T-cell (primary cell): ENCODE results near the gene PKD2L2. TPM values are rescaled to one million over a fixed set of nuclear protein-coding genes. Genes with fewer than 3 reads are reported as not detected.

ENCODE experiments used
- ATAC-seq, 4 experiments: fragments of 200-7000 bp in 3 of 4; fragments of 150-1000 bp in 1 of 4; cut with Tn5 transposase; replicated peaks in 1 of 4; 1 replicate in 3 of 4; 2 replicates in 1 of 4; pipeline ENCODE4 v1.10.0; 2021; ENCODE audit warnings: moderate library complexity in 3 of 4, mild to moderate bottlenecking in 2 of 4, moderate number of reproducible peaks in 1 of 4
- CTCF ChIA-PET, 2 donors: fragments of 300-600 bp; sonication (Branson Sonifier 250); formaldehyde crosslinking; loops; one replicate each; lab custom pipeline; 2022; ENCODE audit warnings: antibody characterized with exemption in 2 of 2; lab: Charles Lee
- POLR2A ChIA-PET, 2 donors: fragments of 300-600 bp; sonication (Branson Sonifier 250); formaldehyde crosslinking; loops; one replicate each; lab custom pipeline; 2022; ENCODE audit warnings: antibody characterized with exemption in 2 of 2; lab: Charles Lee
- DNase-seq, 35 experiments: peaks; one replicate each; pipeline versions ENCODE4 v3.0.0 to v3.0.0-alpha.2; 2013 to 2023
- H3K27ac ChIP-seq: one replicate; pipeline ENCODE4 v1.5.1; 2013; ENCODE audit warnings: low read length
- H3K27me3 ChIP-seq, 2 experiments: replicated peaks in 1 of 2; 1 replicate in 1 of 2; 2 replicates in 1 of 2; pipeline versions ENCODE4 v1.6.1 to v1.7.0; 2013; ENCODE audit warnings: low read length in 1 of 2, mixed read lengths in 1 of 2; ENCODE audit not compliant: control insufficient read depth in 2 of 2, insufficient read depth in 2 of 2; ENCODE audit errors: extremely low read depth in 1 of 2
- H3K36me3 ChIP-seq, 2 donors: 1 replicate in 1 of 2; 2 replicates in 1 of 2; pipeline versions ENCODE4 v1.6.1 to v1.7.0; 2013; ENCODE audit warnings: low read length in 1 of 2; ENCODE audit not compliant: control insufficient read depth in 2 of 2, insufficient read depth in 1 of 2; ENCODE audit errors: extremely low read depth in 1 of 2
- H3K4me1 ChIP-seq, 2 experiments: 1 replicate in 1 of 2; 2 replicates in 1 of 2; pipeline versions ENCODE4 v1.6.1 to v1.7.0; 2013; ENCODE audit warnings: low read length in 2 of 2, mixed read lengths in 1 of 2; ENCODE audit not compliant: insufficient read depth in 2 of 2, control insufficient read depth in 1 of 2; ENCODE audit errors: extremely low read depth in 1 of 2
- H3K4me3 ChIP-seq, 2 donors: 1 replicate in 1 of 2; 2 replicates in 1 of 2; pipeline versions ENCODE4 v1.5.1 to v1.7.0; 2013; ENCODE audit warnings: mild to moderate bottlenecking in 2 of 2, low read length in 1 of 2, moderate library complexity in 1 of 2; ENCODE audit not compliant: control insufficient read depth in 1 of 2; ENCODE audit errors: extremely low read depth in 1 of 2
- H3K9me3 ChIP-seq: 2 replicates; pipeline ENCODE4 v1.7.0; 2013
- H3K27ac Mint-ChIP-seq, 2 donors: one replicate each; pipeline ENCODE4 v1.8.0; 2020 to 2021; ENCODE audit warnings: mild to moderate bottlenecking in 2 of 2, mixed read lengths in 2 of 2
- H3K27me3 Mint-ChIP-seq, 2 donors: one replicate each; pipeline ENCODE4 v1.8.0; 2021 to 2022; ENCODE audit warnings: mixed read lengths in 2 of 2
- H3K36me3 Mint-ChIP-seq: one replicate; pipeline ENCODE4 v1.8.0; 2021; ENCODE audit warnings: mixed read lengths
- H3K4me1 Mint-ChIP-seq, 3 donors: one replicate each; pipeline ENCODE4 v1.8.0; 2020 to 2022; ENCODE audit warnings: mixed read lengths in 3 of 3, mild to moderate bottlenecking in 1 of 3
- H3K4me3 Mint-ChIP-seq, 3 donors: one replicate each; pipeline ENCODE4 v1.8.0; 2020 to 2022; ENCODE audit warnings: mild to moderate bottlenecking in 3 of 3, mixed read lengths in 3 of 3, moderate library complexity in 3 of 3
- H3K9me3 Mint-ChIP-seq, 3 donors: one replicate each; pipeline ENCODE4 v1.8.0; 2020 to 2022; ENCODE audit warnings: mixed read lengths in 3 of 3
- WGBS: methylation state at CpG from one replicate; pipeline ENCODE4 v1.1.5; 2013; ENCODE audit warnings: missing lambda C conversion rate; ENCODE audit not compliant: insufficient coverage; 5-methylcytosine and 5-hydroxymethylcytosine counted together
- total RNA-seq, 35 experiments: library from RNA in 6 of 35; stranded (reverse) in 6 of 35; fragments of 120-200 nt in 1 of 35; gene quantifications; one replicate each; pipeline versions ENCODE4 v1.2.1 to v1.2.4 and lab custom pipeline; 2013 to 2026

Gene PKD2L2
- total RNA-seq, 5 donors from 2014 or later (not counting 1 experiment from before 2014, with no cell fraction given) = not detected

GRCh38 chr5:137921931-137922330 lies 32.7 kb downstream of the PKD2L2 start:
- no peak for DNase-seq
- H3K4me3 Mint-ChIP-seq = no peak overlapping the region
- peaks cover 0 to 3% of the 10 kb centered on the region in 2 donors for H3K27me3 Mint-ChIP-seq
- H3K36me3 ChIP-seq = peaks cover 3 to 6% of the 10 kb centered on the region in 2 donors
- no peaks in the 10 kb centered on the region for H3K4me1 ChIP-seq
- WGBS = no CpG with 5 or more reads among the region's 3 CpGs
- H3K9me3 Mint-ChIP-seq = peaks cover under 1 to 6% (median 6%) of the 10 kb centered on the region in 3 donors
- H3K27ac Mint-ChIP-seq = no peak overlapping the region
- no peak overlapping the region for H3K4me3 ChIP-seq
- no peaks in the 10 kb centered on the region for H3K27me3 ChIP-seq
- peaks cover 4% of the 10 kb centered on the region for H3K36me3 Mint-ChIP-seq
- CTCF ChIA-PET = no interaction called here
- no peak overlapping the region for H3K27ac ChIP-seq
- no peaks in the 10 kb centered on the region for H3K4me1 Mint-ChIP-seq
- no peak for ATAC-seq
- no peaks in the 10 kb centered on the region for H3K9me3 ChIP-seq
- POLR2A ChIA-PET = no interaction called here

DNA sequence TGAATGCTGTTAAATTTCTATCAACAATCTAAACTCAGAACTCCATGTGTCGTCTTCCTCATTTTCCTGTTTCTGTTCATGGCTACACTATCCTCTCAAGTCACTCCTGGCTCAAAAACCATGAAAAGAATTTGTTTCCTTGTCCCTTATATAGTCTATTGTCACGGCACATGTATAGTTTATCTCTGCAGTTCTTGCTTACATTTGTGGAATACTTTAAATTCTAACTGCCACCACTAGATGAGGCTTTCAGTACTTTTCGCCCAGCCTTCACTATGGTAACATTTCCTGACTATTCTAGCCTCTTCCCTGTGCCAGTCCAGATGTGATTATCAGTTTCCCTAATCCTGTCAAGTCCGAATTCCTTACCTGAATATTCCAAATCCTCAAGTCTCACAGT lies 34.6 kb downstream of the PKD2L2 start:
- Histone ChIP-seq H3K9me3 (no peaks in the 10 kb centered on the region), H3K27me3 (no peaks in the 10 kb centered on the region), H3K36me3 (peaks cover 5 to 6% of the 10 kb centered on the region in 2 donors), H3K27ac (no peak overlapping the region), H3K4me3 (no peak overlapping the region), H3K4me1 (no peaks in the 10 kb centered on the region)
- Mint-ChIP-seq H3K4me1 (no peaks in the 10 kb centered on the region), H3K4me3 (no peak overlapping the region), H3K27me3 (no peaks in the 10 kb centered on the region), H3K36me3 (peaks cover 6% of the 10 kb centered on the region), H3K27ac (no peak overlapping the region), H3K9me3 (no peaks in the 10 kb centered on the region)
- POLR2A ChIA-PET = no interaction called here
- CTCF ChIA-PET = no interaction called here
- DNase-seq (no peak), ATAC-seq (no peak)
- 83% methylated on average over 3 of the region's 4 CpGs for WGBS

- POLR2A ChIA-PET = interaction anchor here in 1 of 2 donors (0.6 kb wide), 1 partner anchor 1257 kb away, joined by 10 read pairs; no protein-coding TSS in a partner anchor
- peaks cover 0 to 9% of the 10 kb centered on the region in 2 donors for H3K36me3 ChIP-seq
- H3K4me3 Mint-ChIP-seq = no peak overlapping the region
- H3K27ac ChIP-seq = no peak overlapping the region
- CTCF ChIA-PET = interaction anchor here in 1 of 2 donors (0.7 kb wide), 1 partner anchor 22 kb away, joined by 3 read pairs; no protein-coding TSS in a partner anchor
- no peak for DNase-seq
- peaks cover 12% of the 10 kb centered on the region for H3K36me3 Mint-ChIP-seq
- H3K4me1 ChIP-seq = no peaks in the 10 kb centered on the region
- no peaks in the 10 kb centered on the region for H3K9me3 Mint-ChIP-seq
- H3K4me1 Mint-ChIP-seq = no peaks in the 10 kb centered on the region
- no peak overlapping the region for H3K4me3 ChIP-seq
- no peaks in the 10 kb centered on the region for H3K9me3 ChIP-seq
- no peak for ATAC-seq
- no peak overlapping the region for H3K27ac Mint-ChIP-seq
- H3K27me3 Mint-ChIP-seq = no peaks in the 10 kb centered on the region
- H3K27me3 ChIP-seq = no peaks in the 10 kb centered on the region
- WGBS = no CpG with 5 or more reads among the region's 3 CpGs
Measured at GRCh38 chr5:137932800-137933199, 43.5 kb downstream of the PKD2L2 start.

- Histone ChIP-seq H3K4me1 (no peaks in the 10 kb centered on the region), H3K27me3 (no peaks in the 10 kb centered on the region), H3K27ac (no peak overlapping the region), H3K4me3 (no peak overlapping the region), H3K9me3 (no peaks in the 10 kb centered on the region), H3K36me3 (peaks cover 0 to 10% of the 10 kb centered on the region in 2 donors)
- ChIA-PET POLR2A (interaction anchor here in 1 of 2 donors (0.5 kb wide), 1 partner anchor 183 kb away, joined by 5 read pairs; no protein-coding TSS in a partner anchor), CTCF (interaction anchor here (0.6 to 0.7 kb wide), 2 partner anchors 22 to 240 kb away, joined by 3 read pairs; no protein-coding TSS in a partner anchor)
- H3K4me3 Mint-ChIP-seq = no peak overlapping the region
- DNase-seq (no peak), ATAC-seq (no peak)
- no peak overlapping the region for H3K27ac Mint-ChIP-seq
- WGBS = 86% methylated on average over 3 of the region's 3 CpGs
- peaks cover 10% of the 10 kb centered on the region for H3K36me3 Mint-ChIP-seq
- no peaks in the 10 kb centered on the region for H3K27me3 Mint-ChIP-seq
- no peaks in the 10 kb centered on the region for H3K4me1 Mint-ChIP-seq
- no peaks in the 10 kb centered on the region for H3K9me3 Mint-ChIP-seq
Measured at GRCh38 chr5:137933491-137933911, 44.2 kb downstream of the PKD2L2 start.

GRCh38 chr5:137935190-137935589 lies 45.9 kb downstream of the PKD2L2 start:
- Histone ChIP-seq H3K27me3 (no peaks in the 10 kb centered on the region), H3K4me3 (no peak overlapping the region), H3K9me3 (no peaks in the 10 kb centered on the region), H3K4me1 (no peaks in the 10 kb centered on the region), H3K36me3 (peaks cover 0 to 27% of the 10 kb centered on the region in 2 donors), H3K27ac (no peak overlapping the region)
- H3K36me3 Mint-ChIP-seq = peaks cover 21% of the 10 kb centered on the region
- WGBS = no CpG with 5 or more reads among the region's 1 CpG
- peak overlapping the region; percentile 44 to 45 for H3K27ac Mint-ChIP-seq
- no peaks in the 10 kb centered on the region for H3K9me3 Mint-ChIP-seq
- no peak for DNase-seq
- H3K27me3 Mint-ChIP-seq = no peaks in the 10 kb centered on the region
- no peaks in the 10 kb centered on the region for H3K4me1 Mint-ChIP-seq
- no peak for ATAC-seq
- POLR2A ChIA-PET = interaction anchor here in 1 of 2 donors (0.6 kb wide), 1 partner anchor 18 kb away, joined by 3 read pairs; no protein-coding TSS in a partner anchor
- H3K4me3 Mint-ChIP-seq = no peak overlapping the region
- CTCF ChIA-PET = no interaction called here

- H3K9me3 ChIP-seq = no peaks in the 10 kb centered on the region
- ChIA-PET POLR2A (interaction anchor here in 1 of 2 donors (0.6 kb wide), 2 partner anchors 18 to 58 kb away, joined by 3 to 4 read pairs; no protein-coding TSS in a partner anchor), CTCF (no interaction called here)
- DNase-seq (no peak), ATAC-seq (no peak)
- H3K4me1 Mint-ChIP-seq = no peaks in the 10 kb centered on the region
- H3K27me3 ChIP-seq = no peaks in the 10 kb centered on the region
- no peak overlapping the region for H3K4me3 Mint-ChIP-seq
- H3K9me3 Mint-ChIP-seq = no peaks in the 10 kb centered on the region
- H3K27ac ChIP-seq = no peak overlapping the region
- H3K4me3 ChIP-seq = no peak overlapping the region
- H3K36me3 Mint-ChIP-seq = peaks cover 25% of the 10 kb centered on the region
- no peaks in the 10 kb centered on the region for H3K27me3 Mint-ChIP-seq
- H3K36me3 ChIP-seq = peaks cover 0 to 32% of the 10 kb centered on the region in 2 donors
- H3K27ac Mint-ChIP-seq = peak overlapping the region; percentile 42 to 45
- no peaks in the 10 kb centered on the region for H3K4me1 ChIP-seq
- WGBS = 100% methylated on average over 1 of the region's 3 CpGs
Measured at GRCh38 chr5:137935694-137936093, 46.4 kb downstream of the PKD2L2 start.
